ENCODE data around the gene GSX2.
"Not testable (repeated sequence)": the region's sequence is repeated elsewhere in the genome, so short reads cannot be mapped to it uniquely, and the experiment has no call there.

GRCh38 chr4:54053322-54053721 is 46.6 kb upstream of the GSX2 start:
- TF ChIP-seq TCF12 (IDR thresholded peaks at IDR 0.05; ENCODE audit: low read depth, low read length); POLR2AphosphoS5 (IDR thresholded peaks at IDR 0.05; ENCODE audit: low read length); TAF1 (IDR thresholded peaks at IDR 0.05; ENCODE audit: borderline replicate concordance, low read depth, low read length); MTA2 (IDR thresholded peaks at IDR 0.05; ENCODE audit: low read depth); EZH2 (IDR thresholded peaks at IDR 0.05; ENCODE audit: borderline replicate concordance, control insufficient read depth, low read depth, low read length); NFYB (IDR thresholded peaks at IDR 0.05; ENCODE audit: insufficient read depth, low read depth, low read length); FOXM1 (IDR thresholded peaks at IDR 0.05; ENCODE audit: low read depth, low read length): not testable (repeated sequence)
- TF ChIP-seq, protein P1, sequence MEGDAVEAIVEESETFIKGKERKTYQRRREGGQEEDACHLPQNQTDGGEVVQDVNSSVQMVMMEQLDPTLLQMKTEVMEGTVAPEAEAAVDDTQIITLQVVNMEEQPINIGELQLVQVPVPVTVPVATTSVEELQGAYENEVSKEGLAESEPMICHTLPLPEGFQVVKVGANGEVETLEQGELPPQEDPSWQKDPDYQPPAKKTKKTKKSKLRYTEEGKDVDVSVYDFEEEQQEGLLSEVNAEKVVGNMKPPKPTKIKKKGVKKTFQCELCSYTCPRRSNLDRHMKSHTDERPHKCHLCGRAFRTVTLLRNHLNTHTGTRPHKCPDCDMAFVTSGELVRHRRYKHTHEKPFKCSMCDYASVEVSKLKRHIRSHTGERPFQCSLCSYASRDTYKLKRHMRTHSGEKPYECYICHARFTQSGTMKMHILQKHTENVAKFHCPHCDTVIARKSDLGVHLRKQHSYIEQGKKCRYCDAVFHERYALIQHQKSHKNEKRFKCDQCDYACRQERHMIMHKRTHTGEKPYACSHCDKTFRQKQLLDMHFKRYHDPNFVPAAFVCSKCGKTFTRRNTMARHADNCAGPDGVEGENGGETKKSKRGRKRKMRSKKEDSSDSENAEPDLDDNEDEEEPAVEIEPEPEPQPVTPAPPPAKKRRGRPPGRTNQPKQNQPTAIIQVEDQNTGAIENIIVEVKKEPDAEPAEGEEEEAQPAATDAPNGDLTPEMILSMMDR (IDR thresholded peaks at IDR 0.05 in 2 of 3, conservative IDR thresholded peaks at IDR 0.05 in 1 of 3; ENCODE audit: control insufficient read depth in 2 of 3, extremely low read depth in 1 of 3, insufficient read depth in 1 of 3, low read depth in 3 of 3, low read length in 3 of 3): not testable (repeated sequence)
- TF ChIP-seq, protein P2, sequence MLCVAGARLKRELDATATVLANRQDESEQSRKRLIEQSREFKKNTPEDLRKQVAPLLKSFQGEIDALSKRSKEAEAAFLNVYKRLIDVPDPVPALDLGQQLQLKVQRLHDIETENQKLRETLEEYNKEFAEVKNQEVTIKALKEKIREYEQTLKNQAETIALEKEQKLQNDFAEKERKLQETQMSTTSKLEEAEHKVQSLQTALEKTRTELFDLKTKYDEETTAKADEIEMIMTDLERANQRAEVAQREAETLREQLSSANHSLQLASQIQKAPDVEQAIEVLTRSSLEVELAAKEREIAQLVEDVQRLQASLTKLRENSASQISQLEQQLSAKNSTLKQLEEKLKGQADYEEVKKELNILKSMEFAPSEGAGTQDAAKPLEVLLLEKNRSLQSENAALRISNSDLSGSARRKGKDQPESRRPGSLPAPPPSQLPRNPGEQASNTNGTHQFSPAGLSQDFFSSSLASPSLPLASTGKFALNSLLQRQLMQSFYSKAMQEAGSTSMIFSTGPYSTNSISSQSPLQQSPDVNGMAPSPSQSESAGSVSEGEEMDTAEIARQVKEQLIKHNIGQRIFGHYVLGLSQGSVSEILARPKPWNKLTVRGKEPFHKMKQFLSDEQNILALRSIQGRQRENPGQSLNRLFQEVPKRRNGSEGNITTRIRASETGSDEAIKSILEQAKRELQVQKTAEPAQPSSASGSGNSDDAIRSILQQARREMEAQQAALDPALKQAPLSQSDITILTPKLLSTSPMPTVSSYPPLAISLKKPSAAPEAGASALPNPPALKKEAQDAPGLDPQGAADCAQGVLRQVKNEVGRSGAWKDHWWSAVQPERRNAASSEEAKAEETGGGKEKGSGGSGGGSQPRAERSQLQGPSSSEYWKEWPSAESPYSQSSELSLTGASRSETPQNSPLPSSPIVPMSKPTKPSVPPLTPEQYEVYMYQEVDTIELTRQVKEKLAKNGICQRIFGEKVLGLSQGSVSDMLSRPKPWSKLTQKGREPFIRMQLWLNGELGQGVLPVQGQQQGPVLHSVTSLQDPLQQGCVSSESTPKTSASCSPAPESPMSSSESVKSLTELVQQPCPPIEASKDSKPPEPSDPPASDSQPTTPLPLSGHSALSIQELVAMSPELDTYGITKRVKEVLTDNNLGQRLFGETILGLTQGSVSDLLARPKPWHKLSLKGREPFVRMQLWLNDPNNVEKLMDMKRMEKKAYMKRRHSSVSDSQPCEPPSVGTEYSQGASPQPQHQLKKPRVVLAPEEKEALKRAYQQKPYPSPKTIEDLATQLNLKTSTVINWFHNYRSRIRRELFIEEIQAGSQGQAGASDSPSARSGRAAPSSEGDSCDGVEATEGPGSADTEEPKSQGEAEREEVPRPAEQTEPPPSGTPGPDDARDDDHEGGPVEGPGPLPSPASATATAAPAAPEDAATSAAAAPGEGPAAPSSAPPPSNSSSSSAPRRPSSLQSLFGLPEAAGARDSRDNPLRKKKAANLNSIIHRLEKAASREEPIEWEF (IDR thresholded peaks at IDR 0.05; ENCODE audit: insufficient replicate concordance, low read depth, low read length): not testable (repeated sequence)
